Caco-2 (cell line): ENCODE data around the gene FOCAD. TPM values are rescaled to one million over a fixed set of nuclear protein-coding genes. Genes with fewer than 3 reads are reported as not detected.

Experiments
- BruUV-seq: library from RNA; stranded (reverse); fragments of 400-500 nt; replicated peaks from 2 replicates; lab custom pipeline; 2021; lab: Mats Ljungman, UMichigan
- CTCF ChIA-PET: fragments of 300-600 bp; sonication (Branson Sonifier 250); formaldehyde crosslinking; loops from one replicate; lab custom pipeline; 2022; ENCODE audit warnings: antibody characterized with exemption; lab: Charles Lee
- POLR2A ChIA-PET: fragments of 300-600 bp; sonication (Branson Sonifier 250); formaldehyde crosslinking; loops from one replicate; lab custom pipeline; 2022; ENCODE audit warnings: antibody characterized with exemption; lab: Charles Lee
- DNase-seq, 2 experiments: peaks; one replicate each; pipeline versions ENCODE4 v3.0.0 to v3.0.0-alpha.2; 2020 to 2022
- H3K27me3 ChIP-seq: replicated peaks from 2 replicates; pipeline ENCODE4 v1.6.0; 2011; ENCODE audit warnings: low read length; ENCODE audit not compliant: control insufficient read depth, insufficient read depth
- H3K36me3 ChIP-seq: 2 replicates; pipeline ENCODE4 v1.5.1; 2011; ENCODE audit warnings: low read length; ENCODE audit not compliant: control insufficient read depth, insufficient read depth
- H3K4me1 ChIP-seq: fragments of 250-450 bp; sonication (Bioruptor Pico); 2 replicates; pipeline ENCODE4 v1.5.1; 2020; ENCODE audit warnings: mild to moderate bottlenecking
- H3K4me3 ChIP-seq: 2 replicates; pipeline ENCODE4 v1.5.1; 2011; ENCODE audit warnings: low read depth, mild to moderate bottlenecking, control low read depth, low read length
- H3K9me3 ChIP-seq: fragments of 250-450 bp; sonication (Bioruptor Pico); 2 replicates; pipeline ENCODE4 v1.5.1; 2020; ENCODE audit warnings: mild to moderate bottlenecking, moderate library complexity
- H3K27ac Mint-ChIP-seq: one replicate; pipeline ENCODE4 v1.8.0; 2022; ENCODE audit warnings: mixed read lengths; ENCODE audit not compliant: unreplicated experiment
- H3K27me3 Mint-ChIP-seq: one replicate; pipeline ENCODE4 v1.8.0; 2022; ENCODE audit warnings: mixed read lengths; ENCODE audit not compliant: insufficient read depth, unreplicated experiment
- H3K36me3 Mint-ChIP-seq: one replicate; pipeline ENCODE4 v1.8.0; 2022; ENCODE audit warnings: mild to moderate bottlenecking, mixed read lengths; ENCODE audit not compliant: insufficient read depth, unreplicated experiment
- H3K4me1 Mint-ChIP-seq: one replicate; pipeline ENCODE4 v1.8.0; 2022; ENCODE audit warnings: low read depth, mixed read lengths; ENCODE audit not compliant: unreplicated experiment
- H3K4me3 Mint-ChIP-seq: one replicate; pipeline ENCODE4 v1.8.0; 2022; ENCODE audit warnings: mild to moderate bottlenecking, moderate library complexity, mixed read lengths; ENCODE audit not compliant: unreplicated experiment
- H3K9me3 Mint-ChIP-seq: one replicate; pipeline ENCODE4 v1.8.0; 2022; ENCODE audit warnings: mixed read lengths; ENCODE audit not compliant: unreplicated experiment
- intact Hi-C: fragments of 100-400 bp; cut with micrococcal nuclease; formaldehyde crosslinking; loops from one replicate; pipeline ENCODE4 v1.10.0; 2022; ENCODE audit not compliant: unreplicated experiment
- total RNA-seq: library from RNA; stranded (reverse); gene quantifications from 2 replicates; pipeline ENCODE4 v1.2.3, GENCODE V29; 2022
- TF ChIP-seq, protein P1 (sequence below), 2 experiments: fragments of 200-600 bp in 1 of 2; IDR thresholded peaks; 1 replicate in 1 of 2; 2 replicates in 1 of 2; pipeline versions ENCODE4 v1.5.1 to v1.8.0; 2011 to 2022; ENCODE audit warnings: antibody characterized with exemption in 1 of 2, control low read depth in 1 of 2, inconsistent platforms in 1 of 2, low read depth in 1 of 2, low read length in 1 of 2, mild to moderate bottlenecking in 1 of 2, moderate library complexity in 1 of 2; ENCODE audit not compliant: insufficient read depth in 1 of 2, severe bottlenecking in 1 of 2, unreplicated experiment in 1 of 2

FOCAD gene
- total RNA-seq, 1 experiment from 2014 or later: 20.4 TPM

DNA sequence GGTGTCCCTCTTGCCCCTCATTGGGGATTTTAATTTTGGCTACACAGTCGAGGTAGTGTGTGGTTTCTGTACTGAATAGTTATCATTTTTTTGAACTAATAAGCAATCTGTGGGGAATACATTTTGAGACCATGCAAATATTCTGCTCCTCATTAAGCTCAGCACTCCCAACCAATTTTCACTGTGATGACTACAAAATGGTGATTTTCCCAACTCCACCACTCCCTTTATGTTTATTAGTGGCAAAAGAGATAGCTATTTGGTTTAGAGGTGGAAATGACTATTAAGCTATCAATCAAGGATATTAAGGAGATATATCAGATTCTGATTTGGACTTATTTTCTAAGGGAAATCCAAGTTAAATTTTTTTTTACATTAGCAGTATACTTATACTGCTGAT, 62.9 kb downstream of the FOCAD start:
- H3K4me3 ChIP-seq: no peak overlapping the region
- no peaks in the 10 kb centered on the region for H3K27me3 Mint-ChIP-seq
- H3K4me1 ChIP-seq: no peaks in the 10 kb centered on the region
- H3K36me3 ChIP-seq: no peaks in the 10 kb centered on the region
- no TSS peak for BruUV-seq
- H3K27ac Mint-ChIP-seq: no peak overlapping the region
- no peaks in the 10 kb centered on the region for H3K4me1 Mint-ChIP-seq
- ChIA-PET POLR2A (no interaction called here), CTCF (no interaction called here)
- H3K4me3 Mint-ChIP-seq: no peak overlapping the region
- no peaks in the 10 kb centered on the region for H3K36me3 Mint-ChIP-seq
- no peaks in the 10 kb centered on the region for H3K9me3 Mint-ChIP-seq
- TF ChIP-seq, protein P1, sequence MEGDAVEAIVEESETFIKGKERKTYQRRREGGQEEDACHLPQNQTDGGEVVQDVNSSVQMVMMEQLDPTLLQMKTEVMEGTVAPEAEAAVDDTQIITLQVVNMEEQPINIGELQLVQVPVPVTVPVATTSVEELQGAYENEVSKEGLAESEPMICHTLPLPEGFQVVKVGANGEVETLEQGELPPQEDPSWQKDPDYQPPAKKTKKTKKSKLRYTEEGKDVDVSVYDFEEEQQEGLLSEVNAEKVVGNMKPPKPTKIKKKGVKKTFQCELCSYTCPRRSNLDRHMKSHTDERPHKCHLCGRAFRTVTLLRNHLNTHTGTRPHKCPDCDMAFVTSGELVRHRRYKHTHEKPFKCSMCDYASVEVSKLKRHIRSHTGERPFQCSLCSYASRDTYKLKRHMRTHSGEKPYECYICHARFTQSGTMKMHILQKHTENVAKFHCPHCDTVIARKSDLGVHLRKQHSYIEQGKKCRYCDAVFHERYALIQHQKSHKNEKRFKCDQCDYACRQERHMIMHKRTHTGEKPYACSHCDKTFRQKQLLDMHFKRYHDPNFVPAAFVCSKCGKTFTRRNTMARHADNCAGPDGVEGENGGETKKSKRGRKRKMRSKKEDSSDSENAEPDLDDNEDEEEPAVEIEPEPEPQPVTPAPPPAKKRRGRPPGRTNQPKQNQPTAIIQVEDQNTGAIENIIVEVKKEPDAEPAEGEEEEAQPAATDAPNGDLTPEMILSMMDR (IDR thresholded peaks at IDR 0.05; ENCODE audit: insufficient read depth in 1 of 2, low read depth in 1 of 2, low read length in 1 of 2, severe bottlenecking in 1 of 2, unreplicated experiment in 1 of 2): no peak
- no peaks in the 10 kb centered on the region for H3K9me3 ChIP-seq
- no peaks in the 10 kb centered on the region for H3K27me3 ChIP-seq
- intact Hi-C loops: no loop called here
- DNase-seq: no peak

DNA sequence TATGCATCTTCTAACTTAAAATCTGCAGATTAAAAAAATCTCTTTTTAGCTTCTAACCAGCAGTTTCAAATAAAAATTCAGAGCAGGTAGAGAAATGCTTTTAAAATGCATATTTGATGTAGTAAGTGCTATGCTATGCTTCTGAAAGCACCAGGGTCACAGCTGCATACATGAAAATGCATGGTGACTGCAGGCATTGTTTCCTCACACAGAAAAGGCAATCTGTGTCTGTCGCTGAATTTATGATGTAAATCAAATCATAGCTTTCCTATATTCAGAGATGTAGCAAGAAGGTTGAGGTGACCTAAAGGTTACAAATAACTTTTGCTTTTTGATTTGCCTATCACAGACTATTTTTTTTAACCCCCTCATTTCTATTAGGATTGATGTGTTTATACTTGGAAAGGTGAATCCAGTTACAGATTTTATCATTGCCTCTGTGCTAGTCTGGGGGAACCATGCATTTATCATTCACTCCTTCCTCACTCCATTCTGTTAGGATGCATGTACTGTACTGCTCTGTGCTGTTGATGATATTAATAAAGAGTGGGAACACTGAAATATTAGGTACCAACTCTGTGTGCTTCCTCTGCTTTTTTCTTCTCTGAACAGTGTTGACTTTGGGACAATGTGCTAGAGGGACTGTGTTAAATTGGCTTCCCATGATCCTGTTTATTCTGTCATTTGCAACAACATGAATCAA, 65.6 kb downstream of the FOCAD start:
- intact Hi-C loops: no loop called here
- no peak overlapping the region for H3K4me3 ChIP-seq
- CTCF ChIA-PET: no interaction called here
- BruUV-seq: no TSS peak
- no peaks in the 10 kb centered on the region for H3K9me3 ChIP-seq
- Mint-ChIP-seq H3K36me3 (no peaks in the 10 kb centered on the region), H3K4me3 (no peak overlapping the region), H3K4me1 (no peaks in the 10 kb centered on the region), H3K27ac (no peak overlapping the region), H3K9me3 (no peaks in the 10 kb centered on the region), H3K27me3 (no peaks in the 10 kb centered on the region)
- DNase-seq: no peak
- TF ChIP-seq, protein P1 (IDR thresholded peaks at IDR 0.05; ENCODE audit: insufficient read depth in 1 of 2, low read depth in 1 of 2, low read length in 1 of 2, severe bottlenecking in 1 of 2, unreplicated experiment in 1 of 2): no peak
- POLR2A ChIA-PET: no interaction called here
- H3K36me3 ChIP-seq: no peaks in the 10 kb centered on the region
- no peaks in the 10 kb centered on the region for H3K27me3 ChIP-seq
- H3K4me1 ChIP-seq: no peaks in the 10 kb centered on the region

DNA sequence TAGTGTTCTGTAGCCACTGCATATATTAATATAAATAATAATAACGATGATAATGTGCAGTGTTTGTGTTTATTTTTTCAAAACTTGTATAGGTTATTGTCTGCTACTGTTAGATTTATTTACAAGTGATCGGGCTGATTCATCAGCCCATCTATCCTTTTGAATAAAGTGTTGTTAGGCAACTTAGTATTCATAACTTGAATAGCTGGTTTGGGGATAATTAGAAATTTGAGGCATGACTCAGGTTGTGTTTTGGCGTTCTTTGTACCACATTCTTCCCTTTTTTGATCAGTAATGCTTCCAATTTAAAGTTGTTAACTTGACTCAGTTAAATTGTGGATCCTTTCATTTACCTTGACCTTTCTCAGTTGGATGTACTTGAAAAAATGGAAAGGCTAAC, 69.7 kb downstream of the FOCAD start:
- intact Hi-C loops: no loop called here
- no TSS peak for BruUV-seq
- no peak for DNase-seq
- Histone ChIP-seq H3K9me3 (no peaks in the 10 kb centered on the region), H3K27me3 (no peaks in the 10 kb centered on the region), H3K4me3 (no peak overlapping the region), H3K4me1 (no peaks in the 10 kb centered on the region), H3K36me3 (no peaks in the 10 kb centered on the region)
- Mint-ChIP-seq H3K4me3 (no peak overlapping the region), H3K36me3 (no peaks in the 10 kb centered on the region), H3K27me3 (no peaks in the 10 kb centered on the region), H3K27ac (no peak overlapping the region), H3K4me1 (no peaks in the 10 kb centered on the region), H3K9me3 (no peaks in the 10 kb centered on the region)
- ChIA-PET POLR2A (no interaction called here), CTCF (no interaction called here)
- TF ChIP-seq, protein P1 (IDR thresholded peaks at IDR 0.05; ENCODE audit: insufficient read depth in 1 of 2, low read depth in 1 of 2, low read length in 1 of 2, severe bottlenecking in 1 of 2, unreplicated experiment in 1 of 2): no peak
